DND-41 (cell line): ENCODE data around the gene ADAMTS16.

Experiments
- ATAC-seq: fragments of 200-7000 bp; cut with Tn5 transposase; 3 replicates; pipeline ENCODE4 v1.9.1; 2021; ENCODE audit warnings: low read depth; ENCODE audit not compliant: insufficient read depth
- DNase-seq: peaks from one replicate; pipeline ENCODE4 v3.0.0-alpha.2; 2020
- H2AFZ ChIP-seq: 2 replicates; pipeline ENCODE4 v1.6.0; 2012; ENCODE audit warnings: low read depth, low read length
- H3K27ac ChIP-seq: 2 replicates; pipeline ENCODE4 v1.5.1; 2012; ENCODE audit warnings: low read length, inconsistent platforms
- H3K27me3 ChIP-seq: fragments of 200-600 bp; sonication (generic); 2 replicates; pipeline ENCODE4 v1.6.0; 2012; ENCODE audit warnings: low read length, mild to moderate bottlenecking, inconsistent platforms; ENCODE audit not compliant: insufficient read depth, poor library complexity
- H3K36me3 ChIP-seq: 2 replicates; pipeline ENCODE4 v1.5.1; 2012; ENCODE audit warnings: low read length, inconsistent platforms; ENCODE audit not compliant: insufficient read depth
- H3K4me1 ChIP-seq: 2 replicates; pipeline ENCODE4 v1.5.1; 2012; ENCODE audit warnings: mild to moderate bottlenecking, low read length; ENCODE audit not compliant: insufficient read depth
- H3K4me2 ChIP-seq: 2 replicates; pipeline ENCODE4 v1.6.0; 2012; ENCODE audit warnings: mild to moderate bottlenecking, moderate library complexity, low read length, inconsistent platforms; ENCODE audit not compliant: insufficient read depth
- H3K4me3 ChIP-seq, 2 experiments: fragments of 200-600 bp in 1 of 2; shearing (Covaris generic) in 1 of 2; 2 replicates each; pipeline ENCODE4 v1.5.1; 2012 to 2016; ENCODE audit warnings: inconsistent platforms in 2 of 2, low read length in 2 of 2, mild to moderate bottlenecking in 2 of 2, low read depth in 1 of 2, moderate library complexity in 1 of 2
- H3K79me2 ChIP-seq: 2 replicates; pipeline ENCODE4 v1.6.0; 2012; ENCODE audit warnings: low read length, inconsistent platforms; ENCODE audit not compliant: insufficient read depth
- H3K9ac ChIP-seq: 2 replicates; pipeline ENCODE4 v1.6.0; 2012; ENCODE audit warnings: low read depth, mild to moderate bottlenecking, inconsistent platforms, low read length, moderate library complexity
- H3K9me3 ChIP-seq: 2 replicates; pipeline ENCODE4 v1.5.1; 2012; ENCODE audit warnings: low read length, moderate library complexity, mild to moderate bottlenecking, inconsistent platforms; ENCODE audit not compliant: insufficient read depth, severe bottlenecking
- H4K20me1 ChIP-seq: 2 replicates; pipeline ENCODE4 v1.6.0; 2012; ENCODE audit warnings: low read length; ENCODE audit not compliant: insufficient read depth
- CTCF ChIP-seq: IDR thresholded peaks from 2 replicates; pipeline ENCODE4 v1.5.1; 2012; ENCODE audit warnings: borderline replicate concordance, low read length, moderate library complexity, mild to moderate bottlenecking; ENCODE audit not compliant: poor library complexity, severe bottlenecking; ENCODE audit errors: extremely low read depth
- EZH2 ChIP-seq: IDR thresholded peaks from 3 replicates; pipeline ENCODE4 v1.6.1; 2012; ENCODE audit warnings: borderline replicate concordance, low read depth, mild to moderate bottlenecking, moderate library complexity, low read length, inconsistent platforms; ENCODE audit not compliant: severe bottlenecking

Gene ADAMTS16

GRCh38 chr5:5294429-5294828 lies 154.3 kb downstream of the ADAMTS16 start:
- Histone ChIP-seq H3K4me1 (no peaks in the 10 kb centered on the region), H3K4me3 (no peak overlapping the region), H3K9me3 (no peaks in the 10 kb centered on the region), H2AFZ (no peak overlapping the region), H3K79me2 (no peaks in the 10 kb centered on the region), H4K20me1 (no peaks in the 10 kb centered on the region), H3K27me3 (peaks cover 9% of the 10 kb centered on the region), H3K27ac (no peak overlapping the region), H3K9ac (no peak overlapping the region), H3K4me2 (no peak overlapping the region), H3K36me3 (no peaks in the 10 kb centered on the region)
- TF ChIP-seq CTCF = no peak
- TF ChIP-seq EZH2 = no peak
- ATAC-seq = no peak
- DNase-seq = no peak

- DNase-seq (no peak), ATAC-seq (no peak)
- H4K20me1 ChIP-seq = no peaks in the 10 kb centered on the region
- H3K9ac ChIP-seq = no peak overlapping the region
- no peaks in the 10 kb centered on the region for H3K4me1 ChIP-seq
- no peak overlapping the region for H3K4me2 ChIP-seq
- H3K36me3 ChIP-seq = no peaks in the 10 kb centered on the region
- no peaks in the 10 kb centered on the region for H3K79me2 ChIP-seq
- H2AFZ ChIP-seq = no peak overlapping the region
- no peak for TF ChIP-seq EZH2
- TF ChIP-seq CTCF = no peak
- peaks cover 9% of the 10 kb centered on the region for H3K27me3 ChIP-seq
- H3K27ac ChIP-seq = no peak overlapping the region
- H3K4me3 ChIP-seq = no peak overlapping the region
- H3K9me3 ChIP-seq = no peaks in the 10 kb centered on the region
These were observed 155.2 kb downstream of the ADAMTS16 start for GRCh38 chr5:5295351-5295750.

GRCh38 chr5:5296051-5296450 lies 155.9 kb downstream of the ADAMTS16 start:
- no peaks in the 10 kb centered on the region for H3K4me1 ChIP-seq
- no peaks in the 10 kb centered on the region for H3K9me3 ChIP-seq
- no peak for TF ChIP-seq EZH2
- no peak for TF ChIP-seq CTCF
- H3K36me3 ChIP-seq = no peaks in the 10 kb centered on the region
- no peak overlapping the region for H3K27ac ChIP-seq
- H2AFZ ChIP-seq = no peak overlapping the region
- no peak for ATAC-seq
- H3K4me2 ChIP-seq = no peak overlapping the region
- H3K79me2 ChIP-seq = no peaks in the 10 kb centered on the region
- H4K20me1 ChIP-seq = no peaks in the 10 kb centered on the region
- no peak for DNase-seq
- H3K27me3 ChIP-seq = peaks cover 9% of the 10 kb centered on the region
- no peak overlapping the region for H3K4me3 ChIP-seq
- no peak overlapping the region for H3K9ac ChIP-seq
